RWPE1 (cell line): Measurements from ENCODE around the gene SLC8A2.

Experiments
- CTCF ChIA-PET: fragments of 350-600 bp; sonication (Branson Sonifier 250); formaldehyde crosslinking; extraction: SDS; loops from one replicate; lab custom pipeline; 2021; lab: Yijun Ruan, JAX
- POLR2A ChIA-PET: fragments of 400-600 bp; formaldehyde crosslinking; extraction: SDS; loops from one replicate; lab custom pipeline; 2020; ENCODE audit warnings: antibody characterized with exemption; ENCODE audit not compliant: low non-redundant PET; lab: Yijun Ruan, JAX
- DNase-seq: peaks from one replicate; pipeline ENCODE4 v3.0.0; 2012; ENCODE audit warnings: low spot score
- H3K27ac ChIP-seq: fragments of 450-650 bp; 2 replicates; pipeline ENCODE4 v1.5.1; 2017
- TF ChIP-seq, protein P1 (sequence below): fragments of 450-650 bp; conservative IDR thresholded peaks from 2 replicates; pipeline ENCODE4 v1.5.1; 2017; ENCODE audit warnings: low read depth, mild to moderate bottlenecking

Gene SLC8A2

DNA sequence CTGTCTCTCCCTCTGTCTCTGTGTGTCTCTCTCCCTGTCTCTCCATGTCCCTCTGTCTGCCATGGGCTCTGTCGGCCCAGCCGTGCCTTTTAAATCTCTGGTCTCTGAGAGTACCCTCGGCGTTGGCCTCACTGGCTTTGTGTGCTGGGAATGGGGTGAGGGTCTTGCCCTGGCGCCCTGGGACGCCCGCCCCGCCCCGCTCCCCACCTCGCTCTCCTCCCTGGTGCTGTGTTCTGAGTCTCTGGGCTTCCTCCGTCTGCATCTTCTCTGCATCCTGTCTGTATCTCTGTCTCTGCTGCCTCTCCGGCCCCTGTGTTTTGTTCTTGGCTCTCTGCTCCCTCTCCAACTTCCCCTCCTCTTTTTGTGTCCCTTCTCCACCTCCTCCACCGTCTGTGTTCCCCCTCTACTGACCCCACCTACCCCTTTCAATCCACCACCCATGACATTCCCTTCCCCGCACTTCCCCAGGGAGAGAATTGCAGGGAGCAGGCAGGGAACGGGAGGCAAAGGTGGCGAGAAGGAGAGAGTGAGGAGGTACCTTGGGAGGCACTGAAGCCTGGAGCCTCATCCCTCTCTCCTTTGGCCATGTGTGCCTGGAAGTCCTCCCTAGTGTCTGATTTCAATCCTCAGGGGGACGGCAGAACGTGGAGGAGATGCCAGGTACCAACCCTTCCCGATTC is 48.4 kb downstream of the SLC8A2 start:
- TF ChIP-seq, protein P1, sequence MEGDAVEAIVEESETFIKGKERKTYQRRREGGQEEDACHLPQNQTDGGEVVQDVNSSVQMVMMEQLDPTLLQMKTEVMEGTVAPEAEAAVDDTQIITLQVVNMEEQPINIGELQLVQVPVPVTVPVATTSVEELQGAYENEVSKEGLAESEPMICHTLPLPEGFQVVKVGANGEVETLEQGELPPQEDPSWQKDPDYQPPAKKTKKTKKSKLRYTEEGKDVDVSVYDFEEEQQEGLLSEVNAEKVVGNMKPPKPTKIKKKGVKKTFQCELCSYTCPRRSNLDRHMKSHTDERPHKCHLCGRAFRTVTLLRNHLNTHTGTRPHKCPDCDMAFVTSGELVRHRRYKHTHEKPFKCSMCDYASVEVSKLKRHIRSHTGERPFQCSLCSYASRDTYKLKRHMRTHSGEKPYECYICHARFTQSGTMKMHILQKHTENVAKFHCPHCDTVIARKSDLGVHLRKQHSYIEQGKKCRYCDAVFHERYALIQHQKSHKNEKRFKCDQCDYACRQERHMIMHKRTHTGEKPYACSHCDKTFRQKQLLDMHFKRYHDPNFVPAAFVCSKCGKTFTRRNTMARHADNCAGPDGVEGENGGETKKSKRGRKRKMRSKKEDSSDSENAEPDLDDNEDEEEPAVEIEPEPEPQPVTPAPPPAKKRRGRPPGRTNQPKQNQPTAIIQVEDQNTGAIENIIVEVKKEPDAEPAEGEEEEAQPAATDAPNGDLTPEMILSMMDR: no peak

DNA sequence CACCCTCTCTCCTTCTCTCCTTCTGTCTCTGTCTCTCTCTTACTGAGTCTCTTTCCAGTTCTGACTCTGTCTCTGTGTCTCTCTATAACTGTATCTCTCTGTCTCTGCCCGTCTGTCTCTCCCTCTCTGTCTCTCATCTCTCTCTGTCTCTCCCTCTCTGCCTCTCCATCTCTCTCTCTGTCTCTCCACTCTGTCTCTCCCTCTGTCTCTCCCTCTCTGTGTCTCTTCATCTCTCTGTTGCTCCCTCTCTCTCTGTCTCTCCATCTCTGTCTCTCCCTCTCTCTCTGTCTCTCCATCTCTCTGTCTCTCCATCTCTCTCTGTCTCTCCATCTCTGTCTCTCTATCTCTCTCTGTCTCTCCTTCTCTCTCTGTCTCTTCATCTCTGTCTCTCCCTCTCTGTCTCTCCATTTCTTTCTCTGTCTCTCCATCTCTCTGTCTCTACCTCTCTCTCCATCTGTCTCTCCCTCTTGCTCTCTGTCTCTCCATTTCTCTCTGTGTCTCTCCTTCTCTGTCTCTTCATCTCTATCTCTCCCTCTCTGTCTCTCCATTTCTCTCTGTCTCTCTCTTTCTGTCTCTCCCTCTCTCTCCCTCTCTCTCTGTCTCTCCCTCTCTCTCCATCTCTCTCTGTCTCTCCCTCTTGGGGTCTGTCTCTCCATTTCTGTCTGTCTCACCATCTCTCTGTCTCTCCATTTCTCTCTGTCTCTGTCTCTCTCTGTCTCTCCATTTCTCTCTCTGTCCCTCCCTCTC is 49.1 kb downstream of the SLC8A2 start:
- CTCF ChIA-PET: no interaction called here
- POLR2A ChIA-PET: no interaction called here
- no peak overlapping the region for H3K27ac ChIP-seq
- TF ChIP-seq, protein P1: no peak
- DNase-seq: no peak

More for the DNA sequence above, 48.4 kb downstream of the SLC8A2 start:
- no peak overlapping the region for H3K27ac ChIP-seq
- ChIA-PET CTCF (interaction anchor here (0.5 kb wide), 1 partner anchor 60 kb away, joined by 3 read pairs; the partner anchor contains the start of gene KPTN), POLR2A (no interaction called here)
- DNase-seq: no peak

DNA sequence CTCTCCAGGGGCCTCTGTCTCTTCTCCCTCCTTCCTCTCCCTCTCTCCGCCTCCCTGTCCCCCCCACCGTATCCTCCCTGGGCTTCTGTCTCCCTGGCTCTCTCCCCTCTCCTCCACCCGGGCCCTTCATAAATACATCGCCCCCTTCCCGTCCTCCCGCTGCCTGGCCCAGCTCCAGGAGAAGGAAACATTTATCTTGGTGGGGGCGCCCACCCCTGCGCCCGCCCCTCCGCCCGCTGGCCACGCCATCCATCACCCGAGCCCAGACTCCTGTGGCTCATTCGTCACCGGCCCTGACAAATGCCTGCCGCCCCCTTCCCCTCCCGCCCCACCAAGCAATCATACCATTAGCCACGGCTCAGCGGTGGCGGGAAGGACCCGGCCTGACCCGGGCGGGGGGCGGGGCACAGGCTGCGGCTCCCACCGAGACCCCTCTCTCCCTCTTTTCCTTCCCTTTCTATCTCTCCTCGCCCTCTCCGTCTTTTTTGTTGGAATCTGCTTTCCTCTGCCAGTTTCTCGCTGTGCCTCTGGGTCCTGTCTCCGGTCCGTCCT is 49.8 kb downstream of the SLC8A2 start:
- no peak overlapping the region for H3K27ac ChIP-seq
- ChIA-PET CTCF (no interaction called here), POLR2A (no interaction called here)
- TF ChIP-seq, protein P1: no peak
- no peak for DNase-seq

DNA sequence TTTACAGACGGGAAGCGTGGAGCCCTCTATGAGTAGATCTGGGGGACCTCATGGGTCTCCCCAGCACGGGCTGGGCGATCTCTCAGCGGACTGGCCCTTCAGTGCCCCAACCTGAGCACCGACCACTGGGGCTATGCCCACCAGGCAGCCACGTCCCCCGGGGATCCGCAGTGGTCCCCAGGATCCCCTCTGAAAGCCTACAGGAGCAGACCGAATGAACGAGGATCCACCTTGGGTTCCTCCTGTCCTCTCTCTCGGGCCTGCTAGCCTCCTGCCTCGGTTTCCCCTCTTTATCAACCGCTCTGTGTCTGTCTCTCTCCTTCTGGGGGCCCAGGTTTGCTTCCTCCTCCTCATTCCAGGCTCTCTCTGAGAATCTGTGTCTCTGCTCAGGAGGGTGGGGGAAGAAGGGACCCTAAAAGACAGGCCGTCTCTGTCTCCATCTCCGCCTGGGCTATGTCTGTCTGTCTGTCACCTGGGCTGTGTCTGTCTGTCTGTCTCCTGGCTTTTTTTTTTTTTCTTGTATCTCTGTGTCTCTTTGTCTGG is 50.4 kb downstream of the SLC8A2 start:
- CTCF ChIA-PET: interaction anchor here (0.6 kb wide), 1 partner anchor 283 kb away, joined by 3 read pairs; no protein-coding TSS in a partner anchor
- no peak for DNase-seq
- H3K27ac ChIP-seq: no peak overlapping the region
- TF ChIP-seq, protein P1: no peak
- POLR2A ChIA-PET: no interaction called here

DNA sequence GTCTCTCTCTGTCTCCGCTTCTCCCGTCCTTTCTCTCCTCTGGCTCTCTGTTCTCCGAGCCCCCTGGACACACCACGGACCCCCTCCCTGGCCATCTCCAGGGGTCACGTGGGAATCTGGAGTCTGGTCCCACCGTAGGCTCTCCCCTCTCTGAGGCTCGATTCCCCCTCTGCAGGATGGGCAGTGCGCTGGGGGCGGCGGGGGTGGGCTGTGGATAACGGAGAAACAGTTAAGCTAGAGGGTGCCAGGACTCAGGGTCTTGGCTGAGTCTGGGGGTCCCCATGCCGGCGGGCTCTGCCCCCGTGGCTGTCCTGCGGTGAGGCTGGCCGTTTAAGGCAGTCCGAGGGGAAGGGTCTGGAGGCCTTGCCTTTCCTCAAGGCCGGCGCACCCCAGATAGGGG is 51.9 kb downstream of the SLC8A2 start:
- no peak overlapping the region for H3K27ac ChIP-seq
- no peak for DNase-seq
- TF ChIP-seq, protein P1: no peak
- POLR2A ChIA-PET: no interaction called here
- CTCF ChIA-PET: no interaction called here

DNA sequence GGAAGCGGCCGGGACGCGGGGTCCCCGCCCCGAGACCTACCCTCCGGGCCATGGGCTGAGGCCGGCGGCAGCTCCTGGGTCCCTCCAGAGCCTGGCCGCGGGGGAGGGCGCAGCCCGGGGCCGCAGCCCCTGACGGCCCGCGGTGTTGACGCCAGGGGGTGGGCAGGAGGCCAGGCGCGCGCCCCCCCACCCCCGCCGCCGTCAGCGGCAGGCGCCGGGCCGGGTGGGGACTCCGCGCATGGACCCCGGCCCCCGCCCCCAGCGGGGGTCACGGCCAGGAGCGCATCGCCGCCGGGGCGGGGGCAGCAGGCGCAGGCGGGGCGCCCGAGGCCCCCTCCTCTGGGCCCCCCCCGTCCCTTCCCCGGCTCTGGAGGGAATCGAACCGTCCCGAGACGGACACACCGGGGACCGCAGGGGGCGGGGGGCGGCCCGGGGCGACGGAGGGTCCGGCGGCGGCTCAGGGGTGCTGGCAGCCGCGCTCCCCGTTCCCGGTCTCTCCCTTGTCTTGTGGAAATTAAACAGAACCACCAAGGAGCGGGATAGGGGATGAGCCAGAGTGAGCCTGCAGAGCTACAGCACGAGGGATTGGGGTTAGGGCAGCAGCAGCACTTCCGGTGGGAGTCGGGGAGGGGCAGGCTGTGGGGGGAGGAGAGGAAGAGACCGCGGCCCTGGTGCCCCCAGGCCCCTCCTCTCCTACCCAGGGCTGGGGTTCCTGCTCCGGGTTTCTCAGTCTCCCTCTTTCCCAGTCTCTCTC is 52.5 kb downstream of the SLC8A2 start, which contains the start of gene MEIS3:
Gene MEIS3, minus strand, starts transcription at position 498 of the 754 bp plus-strand sequence. Its CDS starts 446 bp downstream, at position 52.
- TF ChIP-seq, protein P1: no peak
- CTCF ChIA-PET: no interaction called here
- POLR2A ChIA-PET: no interaction called here
- H3K27ac ChIP-seq: peak within 1 kb of the TSS; percentile 59
- DNase-seq: no peak
